H9 (cell line): Measurements from ENCODE around the gene KRTAP4-6. TPM values are rescaled to one million over a fixed set of nuclear protein-coding genes. Genes with fewer than 3 reads are reported as not detected.

Experiments used
- DNase-seq: peaks from one replicate; pipeline ENCODE4 v3.0.0-alpha.2; 2017
- H2AFZ ChIP-seq: one replicate; pipeline ENCODE4 v1.6.1; 2013; ENCODE audit warnings: mild to moderate bottlenecking, low read length, control low read depth, moderate library complexity
- H2AK5ac ChIP-seq: 2 replicates; pipeline ENCODE4 v1.6.1; 2013; ENCODE audit warnings: low read length, control low read depth, mixed read lengths; ENCODE audit not compliant: insufficient read length
- H2BK120ac ChIP-seq: one replicate; pipeline ENCODE4 v1.6.1; 2013; ENCODE audit warnings: low read depth, mild to moderate bottlenecking, low read length, control low read depth, inconsistent platforms; ENCODE audit not compliant: poor library complexity, severe bottlenecking
- H2BK12ac ChIP-seq: 2 replicates; pipeline ENCODE4 v1.6.1; 2013; ENCODE audit warnings: low read length, control low read depth, mixed read lengths, low read depth; ENCODE audit not compliant: insufficient read length
- H2BK15ac ChIP-seq: 2 replicates; pipeline ENCODE4 v1.6.1; 2013; ENCODE audit warnings: low read depth, low read length, control low read depth
- H2BK20ac ChIP-seq: one replicate; pipeline ENCODE4 v1.6.1; 2013; ENCODE audit warnings: low read depth, mild to moderate bottlenecking, low read length, control low read depth, inconsistent platforms; ENCODE audit not compliant: poor library complexity, severe bottlenecking
- H2BK5ac ChIP-seq: 2 replicates; pipeline ENCODE4 v1.6.1; 2013; ENCODE audit warnings: low read length, control low read depth, mixed read lengths; ENCODE audit not compliant: insufficient read length
- H3K14ac ChIP-seq: 2 replicates; pipeline ENCODE4 v1.6.1; 2013; ENCODE audit warnings: low read length, control low read depth; ENCODE audit not compliant: insufficient read depth
- H3K18ac ChIP-seq: 2 replicates; pipeline ENCODE4 v1.6.1; 2013; ENCODE audit warnings: low read depth, mild to moderate bottlenecking, mixed read lengths, low read length, control low read depth; ENCODE audit not compliant: insufficient read length
- H3K23ac ChIP-seq: 2 replicates; pipeline ENCODE4 v1.6.1; 2013; ENCODE audit warnings: low read length, control low read depth, mixed read lengths, low read depth; ENCODE audit not compliant: insufficient read length
- H3K23me2 ChIP-seq: 2 replicates; pipeline ENCODE4 v1.6.1; 2013; ENCODE audit warnings: low read depth, mild to moderate bottlenecking, mixed read lengths, low read length, control low read depth; ENCODE audit not compliant: insufficient read length, poor library complexity, severe bottlenecking
- H3K27ac ChIP-seq: 2 replicates; pipeline ENCODE4 v1.5.1; 2013; ENCODE audit warnings: low read length, control low read depth, mixed read lengths, low read depth; ENCODE audit not compliant: insufficient read length
- H3K27me3 ChIP-seq: 2 replicates; pipeline ENCODE4 v1.6.1; 2013; ENCODE audit warnings: low read length, control low read depth, inconsistent platforms; ENCODE audit not compliant: insufficient read depth
- H3K4ac ChIP-seq: 2 replicates; pipeline ENCODE4 v1.6.1; 2013; ENCODE audit warnings: low read depth, mild to moderate bottlenecking, control low read depth, inconsistent platforms, low read length, moderate library complexity
- H3K4me1 ChIP-seq: 2 replicates; pipeline ENCODE4 v1.6.1; 2013; ENCODE audit warnings: low read length, control low read depth, inconsistent platforms; ENCODE audit not compliant: insufficient read depth
- H3K4me2 ChIP-seq: 2 replicates; pipeline ENCODE4 v1.6.1; 2013; ENCODE audit warnings: low read length, control low read depth, mixed read lengths; ENCODE audit not compliant: insufficient read length, insufficient read depth
- H3K56ac ChIP-seq: 2 replicates; pipeline ENCODE4 v1.6.1; 2013; ENCODE audit warnings: low read depth, mild to moderate bottlenecking, mixed read lengths, low read length, control low read depth; ENCODE audit not compliant: insufficient read length
- H3K79me1 ChIP-seq: 2 replicates; pipeline ENCODE4 v1.6.1; 2013; ENCODE audit warnings: low read depth, mild to moderate bottlenecking, moderate library complexity, low read length, control low read depth, inconsistent platforms; ENCODE audit not compliant: insufficient read depth, poor library complexity, severe bottlenecking
- H3K79me2 ChIP-seq: 2 replicates; pipeline ENCODE4 v1.6.1; 2013; ENCODE audit warnings: low read length, control low read depth, inconsistent platforms; ENCODE audit not compliant: insufficient read depth
- H3K9ac ChIP-seq: 2 replicates; pipeline ENCODE4 v1.6.1; 2013; ENCODE audit warnings: low read length, control low read depth, mixed read lengths; ENCODE audit not compliant: insufficient read length; ENCODE audit errors: extremely low read depth
- H3K9me3 ChIP-seq: one replicate; pipeline ENCODE4 v1.6.1; 2013; ENCODE audit warnings: low read depth, low read length, inconsistent platforms; ENCODE audit not compliant: control insufficient read depth
- H3T11ph ChIP-seq: one replicate; pipeline ENCODE4 v1.6.1; 2013; ENCODE audit warnings: mild to moderate bottlenecking, low read length, control low read depth, inconsistent platforms
- H4K20me1 ChIP-seq: one replicate; pipeline ENCODE4 v1.6.1; 2013; ENCODE audit not compliant: control insufficient read depth, insufficient read length, insufficient read depth
- H4K5ac ChIP-seq: 2 replicates; pipeline ENCODE4 v1.6.1; 2013; ENCODE audit warnings: low read depth, mild to moderate bottlenecking, mixed read lengths, low read length, control low read depth; ENCODE audit not compliant: insufficient read length
- H4K8ac ChIP-seq: replicated peaks from 2 replicates; pipeline ENCODE4 v1.6.1; 2013; ENCODE audit warnings: low read length, control low read depth, mixed read lengths, low read depth; ENCODE audit not compliant: insufficient read length
- H4K91ac ChIP-seq: 2 replicates; pipeline ENCODE4 v1.6.1; 2013; ENCODE audit warnings: low read depth, mild to moderate bottlenecking, moderate library complexity, mixed read lengths, low read length, control low read depth; ENCODE audit not compliant: insufficient read length
- H3K27ac Mint-ChIP-seq, 3 experiments: 2 replicates in 2 of 3; 3 replicates in 1 of 3; pipeline ENCODE4 v1.8.0; 2020 to 2021; ENCODE audit warnings: mixed read lengths in 3 of 3, mild to moderate bottlenecking in 1 of 3, moderate library complexity in 1 of 3
- H3K27me3 Mint-ChIP-seq: 2 replicates; pipeline ENCODE4 v1.8.0; 2021; ENCODE audit warnings: low read depth, mild to moderate bottlenecking, moderate library complexity, mixed read lengths
- H3K36me3 Mint-ChIP-seq, 3 experiments: 2 replicates in 2 of 3; 3 replicates in 1 of 3; pipeline ENCODE4 v1.8.0; 2020 to 2021; ENCODE audit warnings: low read depth in 3 of 3, mixed read lengths in 3 of 3; ENCODE audit not compliant: insufficient read depth in 1 of 3
- H3K4me1 Mint-ChIP-seq, 2 experiments: 2 replicates each; pipeline ENCODE4 v1.8.0; 2020; ENCODE audit warnings: mixed read lengths in 2 of 2
- H3K4me3 Mint-ChIP-seq, 2 experiments: 2 replicates in 1 of 2; 3 replicates in 1 of 2; pipeline ENCODE4 v1.8.0; 2020 to 2021; ENCODE audit warnings: mild to moderate bottlenecking in 2 of 2, mixed read lengths in 2 of 2, moderate library complexity in 1 of 2
- H3K9me3 Mint-ChIP-seq, 2 experiments: 2 replicates in 1 of 2; 3 replicates in 1 of 2; pipeline ENCODE4 v1.8.0; 2020; ENCODE audit warnings: mild to moderate bottlenecking in 2 of 2, mixed read lengths in 2 of 2, moderate library complexity in 1 of 2
- CTCF ChIP-seq: fragments of 200-600 bp; sonication (generic); conservative IDR thresholded peaks from 3 replicates; pipeline ENCODE4 v1.8.0; 2021; ENCODE audit warnings: antibody characterized with exemption, mild to moderate bottlenecking
- WGBS: extraction: QIAGEN DNeasy Blood & Tissue Kit; methylation state at CpG from one replicate; pipeline ENCODE4 v1.1.7; 2013; ENCODE audit warnings: missing lambda C conversion rate, low lambda C conversion rate, mixed read lengths; ENCODE audit not compliant: insufficient read length; ENCODE audit errors: extremely low coverage; 5-methylcytosine and 5-hydroxymethylcytosine counted together
- total RNA-seq: library from RNA; stranded (reverse); gene quantifications from 2 replicates; pipeline ENCODE4 v1.2.1, GENCODE V29; 2021

KRTAP4-6 gene
- total RNA-seq, 1 experiment from 2014 or later = not detected

GRCh38 chr17:41186872-41187271 lies 46.5 kb upstream of the KRTAP4-6 start:
- no peak overlapping the region for H2BK12ac ChIP-seq
- no CpG with 5 or more reads among the region's 2 CpGs for WGBS
- no peak for DNase-seq

More at GRCh38 chr17:41186872-41187271, 46.5 kb upstream of the KRTAP4-6 start:
- H3K14ac ChIP-seq = no peak overlapping the region
- peaks cover 11 to 14% of the 10 kb centered on the region in 2 experiments for H3K4me1 Mint-ChIP-seq
- no peak overlapping the region for H4K91ac ChIP-seq
- no peak overlapping the region for H3K56ac ChIP-seq
- H2BK5ac ChIP-seq = no peak overlapping the region
- H3K79me2 ChIP-seq = no peaks in the 10 kb centered on the region
- H3K18ac ChIP-seq = no peak overlapping the region
- H3K27ac ChIP-seq = no peak overlapping the region
- no peak overlapping the region for H3K4me2 ChIP-seq
- peaks cover 2% of the 10 kb centered on the region for H3K27me3 Mint-ChIP-seq
- H3K4ac ChIP-seq = no peak overlapping the region
- no peak overlapping the region for H4K5ac ChIP-seq
- H2BK15ac ChIP-seq = no peak overlapping the region
- H4K8ac ChIP-seq = no peak overlapping the region
- no peak overlapping the region for H3T11ph ChIP-seq
- no peaks in the 10 kb centered on the region for H4K20me1 ChIP-seq
- no peaks in the 10 kb centered on the region for H3K9me3 Mint-ChIP-seq
- H2BK120ac ChIP-seq = no peak overlapping the region
- H3K36me3 Mint-ChIP-seq = no peaks in the 10 kb centered on the region
- no peaks in the 10 kb centered on the region for H3K9me3 ChIP-seq
- no peak overlapping the region for H2BK20ac ChIP-seq
- H2AFZ ChIP-seq = no peak overlapping the region
- H3K9ac ChIP-seq = no peak overlapping the region
- H2AK5ac ChIP-seq = no peak overlapping the region
- H3K23me2 ChIP-seq = no peaks in the 10 kb centered on the region
- H3K27me3 ChIP-seq = no peaks in the 10 kb centered on the region
- H3K27ac Mint-ChIP-seq = no peak overlapping the region; a peak in 2 of 7 replicates
- no peak overlapping the region for H3K4me3 Mint-ChIP-seq
- TF ChIP-seq CTCF = no peak
- H3K79me1 ChIP-seq = no peaks in the 10 kb centered on the region
- H3K4me1 ChIP-seq = no peaks in the 10 kb centered on the region
- H3K23ac ChIP-seq = no peak overlapping the region
